ENCODE measurements around the gene SLC22A13.
A peak's percentile ranks its signal among the peaks of the same experiment; 100 is the strongest.
"Not testable (repeated sequence)": the region's sequence is repeated elsewhere in the genome, so short reads cannot be mapped to it uniquely, and the experiment has no call there.

Gene SLC22A13, protein sequence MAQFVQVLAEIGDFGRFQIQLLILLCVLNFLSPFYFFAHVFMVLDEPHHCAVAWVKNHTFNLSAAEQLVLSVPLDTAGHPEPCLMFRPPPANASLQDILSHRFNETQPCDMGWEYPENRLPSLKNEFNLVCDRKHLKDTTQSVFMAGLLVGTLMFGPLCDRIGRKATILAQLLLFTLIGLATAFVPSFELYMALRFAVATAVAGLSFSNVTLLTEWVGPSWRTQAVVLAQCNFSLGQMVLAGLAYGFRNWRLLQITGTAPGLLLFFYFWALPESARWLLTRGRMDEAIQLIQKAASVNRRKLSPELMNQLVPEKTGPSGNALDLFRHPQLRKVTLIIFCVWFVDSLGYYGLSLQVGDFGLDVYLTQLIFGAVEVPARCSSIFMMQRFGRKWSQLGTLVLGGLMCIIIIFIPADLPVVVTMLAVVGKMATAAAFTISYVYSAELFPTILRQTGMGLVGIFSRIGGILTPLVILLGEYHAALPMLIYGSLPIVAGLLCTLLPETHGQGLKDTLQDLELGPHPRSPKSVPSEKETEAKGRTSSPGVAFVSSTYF

GRCh38 chr3:38265604-38266307, at the start of gene SLC22A13:
SLC22A13 (plus strand) TSS chr3:38265812; CDS start chr3:38265861, 49 bp downstream.
- no peak within 1 kb of the TSS for H3K27ac ChIP-seq
- DNase-seq (ENCODE audit: low read depth, low spot score) = no peak

- DNase-seq (ENCODE audit: low read depth, low spot score) = no peak
- H3K27ac ChIP-seq = no peak overlapping the region
These were observed 45.9 kb upstream of the SLC22A13 start for GRCh38 chr3:38219609-38220197.

GRCh38 chr3:38221005-38221404, 44.6 kb upstream of the SLC22A13 start:
- no peak overlapping the region for H3K27ac ChIP-seq

GRCh38 chr3:38222032-38222634, 43.5 kb upstream of the SLC22A13 start:
- DNase-seq (ENCODE audit: low read depth, low spot score) = no peak
- H3K27ac ChIP-seq = no peak overlapping the region

More at GRCh38 chr3:38221005-38221404, 44.6 kb upstream of the SLC22A13 start:
- no peak for DNase-seq (ENCODE audit: low read depth, low spot score)

- no peak for DNase-seq (ENCODE audit: low read depth, low spot score)
- peak overlapping the region; percentile 70 for H3K27ac ChIP-seq
These were observed 41.3 kb upstream of the SLC22A13 start for GRCh38 chr3:38224357-38224756.

- no peak for DNase-seq (ENCODE audit: low read depth, low spot score)
- H3K27ac ChIP-seq = peak overlapping the region; percentile 70
These were observed 39.3 kb upstream of the SLC22A13 start for GRCh38 chr3:38226273-38226672.

GRCh38 chr3:38227989-38228388, 37.6 kb upstream of the SLC22A13 start:
- no peak for DNase-seq (ENCODE audit: low read depth, low spot score)
- H3K27ac ChIP-seq = peak overlapping the region; percentile 70

- no peak for DNase-seq (ENCODE audit: low read depth, low spot score)
- peak overlapping the region; percentile 70 for H3K27ac ChIP-seq
These were observed 36.6 kb upstream of the SLC22A13 start for GRCh38 chr3:38229036-38229435.

DNA sequence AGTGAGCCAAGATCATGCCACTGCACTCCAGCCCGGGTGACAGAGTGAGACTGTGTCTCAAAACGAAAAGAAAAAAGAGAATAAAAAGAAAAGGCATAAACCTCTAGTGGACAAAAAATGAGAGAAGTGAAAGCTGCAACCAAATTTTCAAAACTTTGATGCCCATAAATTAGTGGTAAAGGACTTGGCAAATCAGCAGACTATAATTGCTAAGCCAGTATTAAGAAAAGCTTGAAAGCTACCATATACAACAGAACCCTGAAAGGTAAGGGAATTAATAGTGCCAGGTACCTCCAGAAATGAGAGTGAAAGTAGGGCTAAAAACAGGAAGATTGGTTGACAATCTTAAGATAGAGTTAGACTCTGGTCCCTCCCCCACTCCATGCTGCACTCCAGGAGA, 32.9 kb upstream of the SLC22A13 start:
- no peak overlapping the region for H3K27ac ChIP-seq
- no peak for DNase-seq (ENCODE audit: low read depth, low spot score)

- DNase-seq (ENCODE audit: low read depth, low spot score) = no peak
- H3K27ac ChIP-seq = no peak overlapping the region
These were observed 30.1 kb upstream of the SLC22A13 start for GRCh38 chr3:38235466-38235865.

- no peak overlapping the region for H3K27ac ChIP-seq
These were observed 27.1 kb upstream of the SLC22A13 start for GRCh38 chr3:38238416-38239008.

DNA sequence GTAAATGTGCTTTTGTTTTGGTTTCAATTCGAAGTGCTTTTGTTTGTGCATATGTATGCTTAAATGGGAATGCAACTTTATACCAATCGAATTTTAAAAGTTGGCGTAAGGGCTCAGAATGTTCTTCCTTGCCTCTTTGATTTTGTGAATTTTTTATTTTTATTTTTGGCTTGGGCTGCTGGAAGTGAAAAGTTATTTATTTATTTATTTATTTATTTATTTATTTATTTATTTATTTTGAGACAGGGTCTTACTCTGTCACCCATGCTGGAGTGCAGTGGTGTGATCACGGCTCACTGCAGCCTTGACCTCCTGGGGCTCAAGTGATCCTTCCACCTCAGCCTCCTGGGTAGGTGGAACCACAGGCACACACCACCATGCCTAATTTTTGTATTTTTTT, 22.8 kb upstream of the SLC22A13 start:
- H3K27ac ChIP-seq; DNase-seq (ENCODE audit: low read depth, low spot score): not testable (repeated sequence)

More at GRCh38 chr3:38238416-38239008, 27.1 kb upstream of the SLC22A13 start:
- DNase-seq (ENCODE audit: low read depth, low spot score) = no peak

DNA sequence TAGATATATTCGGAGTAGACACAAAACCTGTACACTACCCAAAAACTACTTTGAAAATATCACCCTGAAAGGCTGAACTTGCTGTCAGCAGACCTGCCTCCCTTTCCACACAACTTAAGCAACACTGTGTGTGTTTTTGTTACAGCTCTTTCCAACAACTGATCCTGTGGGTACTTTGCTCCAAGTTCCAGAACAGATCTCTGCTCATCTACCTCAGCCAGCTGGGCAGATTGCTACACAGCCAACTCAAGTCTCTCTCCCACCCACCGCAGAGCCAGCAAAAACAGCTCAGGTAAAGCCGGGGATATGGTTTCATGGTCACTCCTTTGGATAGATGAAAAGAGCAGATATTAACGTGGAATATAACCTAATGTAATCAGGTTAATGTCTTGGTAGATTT, 19.7 kb upstream of the SLC22A13 start:
- DNase-seq (ENCODE audit: low read depth, low spot score) = no peak
- H3K27ac ChIP-seq = peak overlapping the region; percentile 72

- DNase-seq (ENCODE audit: low read depth, low spot score) = peak; percentile 85
These were observed 18.1 kb upstream of the SLC22A13 start for GRCh38 chr3:38247366-38248035.

GRCh38 chr3:38250198-38250597, 15.4 kb upstream of the SLC22A13 start:
- DNase-seq (ENCODE audit: low read depth, low spot score) = no peak
- no peak overlapping the region for H3K27ac ChIP-seq

More at GRCh38 chr3:38247366-38248035, 18.1 kb upstream of the SLC22A13 start:
- H3K27ac ChIP-seq = peak overlapping the region; percentile 72

- no peak overlapping the region for H3K27ac ChIP-seq
- DNase-seq (ENCODE audit: low read depth, low spot score) = no peak
These were observed 14.4 kb upstream of the SLC22A13 start for GRCh38 chr3:38251197-38251596.

GRCh38 chr3:38253704-38254103, 11.9 kb upstream of the SLC22A13 start:
- no peak overlapping the region for H3K27ac ChIP-seq
- no peak for DNase-seq (ENCODE audit: low read depth, low spot score)

DNA sequence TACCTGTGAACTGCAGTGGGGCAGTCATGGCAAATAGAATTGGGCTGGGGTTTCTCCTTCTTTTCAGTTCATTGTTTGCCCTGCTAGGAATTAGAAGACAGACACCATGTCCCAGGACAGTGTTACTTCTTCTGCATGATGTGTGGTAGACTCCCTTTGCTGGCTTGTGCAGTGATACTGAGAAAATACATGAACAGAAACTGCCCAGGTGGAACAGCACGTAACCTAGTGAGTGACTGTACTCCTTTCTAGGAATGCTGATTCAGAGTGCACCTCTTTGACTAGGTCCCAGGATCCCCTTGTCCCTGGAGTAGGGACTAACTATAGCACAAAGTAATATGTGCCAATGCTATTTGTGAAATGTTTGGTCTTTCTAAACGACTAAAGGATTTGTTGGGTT, 10.7 kb upstream of the SLC22A13 start:
- H3K27ac ChIP-seq = no peak overlapping the region
- no peak for DNase-seq (ENCODE audit: low read depth, low spot score)

DNA sequence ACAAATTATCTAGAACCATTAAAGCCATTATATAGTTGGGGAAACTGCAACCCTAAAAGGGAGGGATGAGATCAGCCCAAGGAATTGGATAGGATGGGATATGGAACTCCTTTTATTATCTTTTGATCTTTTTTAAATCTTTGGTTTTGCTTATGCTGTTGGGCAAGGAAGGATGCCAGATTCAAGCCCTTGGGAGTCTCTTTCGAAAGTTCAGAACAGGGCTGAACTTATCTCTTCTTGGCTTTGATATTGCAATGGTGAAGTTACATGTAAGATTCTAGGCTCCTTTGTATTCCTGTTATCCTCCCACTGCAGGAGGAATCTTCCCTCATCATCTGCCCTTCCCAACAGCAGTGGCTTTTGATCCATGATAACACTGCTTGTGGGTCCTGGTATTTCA, 10.0 kb upstream of the SLC22A13 start:
- DNase-seq (ENCODE audit: low read depth, low spot score) = no peak
- H3K27ac ChIP-seq = no peak overlapping the region

Data from epithelial cell of prostate (primary cell).